Mesendoderm (in vitro differentiated cells): ENCODE data around the gene GARRE1.

Source experiments
- DNase-seq: peaks from one replicate; pipeline ENCODE4 v3.0.0; 2013
- H2AK5ac ChIP-seq: 2 replicates; pipeline ENCODE4 v1.6.1; 2013; ENCODE audit warnings: low read length, inconsistent platforms
- H2BK120ac ChIP-seq: 2 replicates; pipeline ENCODE4 v1.6.1; 2013; ENCODE audit warnings: low read depth, mild to moderate bottlenecking, low read length, moderate library complexity, mixed read lengths
- H2BK15ac ChIP-seq: replicated peaks from 2 replicates; pipeline ENCODE4 v1.6.1; 2013; ENCODE audit warnings: low read depth, mild to moderate bottlenecking, moderate library complexity
- H2BK5ac ChIP-seq: 2 replicates; pipeline ENCODE4 v1.6.1; 2013; ENCODE audit warnings: low read length, inconsistent platforms
- H3K18ac ChIP-seq: 2 replicates; pipeline ENCODE4 v1.6.1; 2013; ENCODE audit warnings: mild to moderate bottlenecking, low read length, mixed read lengths
- H3K23ac ChIP-seq: one replicate; pipeline ENCODE4 v1.6.1; 2013; ENCODE audit warnings: low read length
- H3K27ac ChIP-seq: 2 replicates; pipeline ENCODE4 v1.5.1; 2013; ENCODE audit warnings: low read depth, mild to moderate bottlenecking, inconsistent platforms, low read length, moderate library complexity
- H3K27me3 ChIP-seq: 2 replicates; pipeline ENCODE4 v1.6.1; 2013; ENCODE audit warnings: low read length, control low read depth, mild to moderate bottlenecking, inconsistent platforms; ENCODE audit not compliant: insufficient read depth, poor library complexity
- H3K36me3 ChIP-seq: 2 replicates; pipeline ENCODE4 v1.6.1; 2013; ENCODE audit warnings: low read length, inconsistent platforms; ENCODE audit not compliant: control insufficient read depth, insufficient read depth
- H3K4ac ChIP-seq: one replicate; pipeline ENCODE4 v1.6.1; 2013; ENCODE audit warnings: low read depth, mild to moderate bottlenecking, low read length, moderate library complexity
- H3K4me1 ChIP-seq: 2 replicates; pipeline ENCODE4 v1.6.1; 2013; ENCODE audit warnings: low read depth, low read length, inconsistent platforms; ENCODE audit not compliant: control insufficient read depth
- H3K4me2 ChIP-seq: 2 replicates; pipeline ENCODE4 v1.6.1; 2013; ENCODE audit warnings: low read length
- H3K4me3 ChIP-seq: 2 replicates; pipeline ENCODE4 v1.5.1; 2013; ENCODE audit warnings: mild to moderate bottlenecking, low read length
- H3K56ac ChIP-seq: one replicate; pipeline ENCODE4 v1.6.1; 2013; ENCODE audit warnings: low read length
- H3K79me1 ChIP-seq: 2 replicates; pipeline ENCODE4 v1.6.1; 2013; ENCODE audit warnings: low read length, inconsistent platforms
- H3K79me2 ChIP-seq: 2 replicates; pipeline ENCODE4 v1.6.1; 2013; ENCODE audit warnings: mild to moderate bottlenecking, low read length; ENCODE audit not compliant: control insufficient read depth, insufficient read depth
- H3K9ac ChIP-seq: 2 replicates; pipeline ENCODE4 v1.6.1; 2013; ENCODE audit warnings: low read length, inconsistent platforms
- H4K5ac ChIP-seq: one replicate; pipeline ENCODE4 v1.6.1; 2013; ENCODE audit warnings: low read length
- H4K8ac ChIP-seq: one replicate; pipeline ENCODE4 v1.6.1; 2013; ENCODE audit warnings: low read depth, mild to moderate bottlenecking, control low read depth, low read length, moderate library complexity
- WGBS: extraction: QIAGEN DNeasy Blood & Tissue Kit; methylation state at CpG from one replicate; pipeline ENCODE4 v1.1.7; 2013; ENCODE audit warnings: low lambda C conversion rate, missing lambda C conversion rate; ENCODE audit not compliant: insufficient coverage; ENCODE audit errors: extremely low coverage; 5-methylcytosine and 5-hydroxymethylcytosine counted together

Gene GARRE1

GRCh38 chr19:34265221-34265650 lies 10.9 kb downstream of the GARRE1 start:
- H4K5ac ChIP-seq, result no peak overlapping the region
- no peak overlapping the region for H3K18ac ChIP-seq
- H2AK5ac ChIP-seq, result no peak overlapping the region
- H3K9ac ChIP-seq, result no peak overlapping the region
- H3K4me1 ChIP-seq, result peaks cover 17% of the 10 kb centered on the region
- no peak overlapping the region for H3K27ac ChIP-seq
- H4K8ac ChIP-seq, result no peak overlapping the region
- H3K79me1 ChIP-seq, result peaks cover 16% of the 10 kb centered on the region
- H3K23ac ChIP-seq, result no peak overlapping the region
- DNase-seq, result peak; percentile 45
- no peaks in the 10 kb centered on the region for H3K36me3 ChIP-seq
- H3K56ac ChIP-seq, result no peak overlapping the region
- H3K27me3 ChIP-seq, result no peaks in the 10 kb centered on the region
- peaks cover 14% of the 10 kb centered on the region for H3K79me2 ChIP-seq
- no peak overlapping the region for H2BK15ac ChIP-seq
- no peak overlapping the region for H3K4me2 ChIP-seq
- WGBS, result no CpG with 5 or more reads among the region's 6 CpGs
- H2BK120ac ChIP-seq, result no peak overlapping the region
- H3K4ac ChIP-seq, result no peak overlapping the region
- no peak overlapping the region for H2BK5ac ChIP-seq
- no peak overlapping the region for H3K4me3 ChIP-seq

GRCh38 chr19:34269081-34269480 lies 14.7 kb downstream of the GARRE1 start:
- H3K4me2 ChIP-seq, result no peak overlapping the region
- no peak overlapping the region for H2BK120ac ChIP-seq
- no peak for DNase-seq
- peaks cover 14% of the 10 kb centered on the region for H3K79me1 ChIP-seq
- peaks cover 9% of the 10 kb centered on the region for H3K4me1 ChIP-seq
- H3K4ac ChIP-seq, result no peak overlapping the region
- peak overlapping the region; percentile 10 for H3K56ac ChIP-seq
- no peak overlapping the region for H3K23ac ChIP-seq
- no peak overlapping the region for H4K5ac ChIP-seq
- no peak overlapping the region for H3K9ac ChIP-seq
- H3K79me2 ChIP-seq, result peaks cover 5% of the 10 kb centered on the region
- WGBS, result no CpG with 5 or more reads among the region's 8 CpGs
- H4K8ac ChIP-seq, result no peak overlapping the region
- H3K4me3 ChIP-seq, result no peak overlapping the region
- H3K18ac ChIP-seq, result no peak overlapping the region
- H2AK5ac ChIP-seq, result no peak overlapping the region
- no peaks in the 10 kb centered on the region for H3K27me3 ChIP-seq
- H3K27ac ChIP-seq, result no peak overlapping the region
- no peaks in the 10 kb centered on the region for H3K36me3 ChIP-seq
- H2BK5ac ChIP-seq, result no peak overlapping the region
- H2BK15ac ChIP-seq, result no peak overlapping the region

- WGBS, result no CpG with 5 or more reads among the region's 2 CpGs
- Histone ChIP-seq H3K9ac (no peak overlapping the region), H2AK5ac (no peak overlapping the region), H3K56ac (peak overlapping the region; percentile 86), H3K27ac (peak overlapping the region; percentile 57), H3K4ac (no peak overlapping the region), H2BK15ac (no peak overlapping the region), H3K79me1 (peaks cover 12% of the 10 kb centered on the region), H3K27me3 (no peaks in the 10 kb centered on the region), H3K4me1 (peaks cover 9% of the 10 kb centered on the region), H4K8ac (no peak overlapping the region), H3K4me3 (no peak overlapping the region), H3K79me2 (peaks cover 5% of the 10 kb centered on the region), H4K5ac (no peak overlapping the region), H2BK120ac (no peak overlapping the region), H3K4me2 (no peak overlapping the region), H3K36me3 (no peaks in the 10 kb centered on the region), H2BK5ac (no peak overlapping the region), H3K23ac (no peak overlapping the region), H3K18ac (no peak overlapping the region)
- DNase-seq, result no peak
Observed at GRCh38 chr19:34269489-34269888, 15.1 kb downstream of the GARRE1 start.

- Histone ChIP-seq H2BK120ac (no peak overlapping the region), H2BK5ac (peak overlapping the region; percentile 62), H3K36me3 (no peaks in the 10 kb centered on the region), H3K79me2 (peaks cover 5% of the 10 kb centered on the region), H3K56ac (peak overlapping the region; percentile 86), H3K4me1 (peaks cover 9% of the 10 kb centered on the region), H3K23ac (peak overlapping the region; percentile 70), H3K18ac (peak overlapping the region; percentile 23), H4K8ac (no peak overlapping the region), H4K5ac (peak overlapping the region; percentile 13), H3K79me1 (peaks cover 12% of the 10 kb centered on the region), H3K4me3 (no peak overlapping the region), H3K4ac (no peak overlapping the region), H2BK15ac (no peak overlapping the region), H3K9ac (peak overlapping the region; percentile 54), H3K27ac (peak overlapping the region; percentile 69), H3K4me2 (no peak overlapping the region), H3K27me3 (no peaks in the 10 kb centered on the region), H2AK5ac (no peak overlapping the region)
- DNase-seq, result peak; percentile 98
- no CpG with 5 or more reads among the region's 5 CpGs for WGBS
Observed at GRCh38 chr19:34269968-34270621, 15.7 kb downstream of the GARRE1 start.

- peaks cover 10% of the 10 kb centered on the region for H3K79me1 ChIP-seq
- no peaks in the 10 kb centered on the region for H3K27me3 ChIP-seq
- no peak overlapping the region for H3K9ac ChIP-seq
- H3K36me3 ChIP-seq, result no peaks in the 10 kb centered on the region
- H2BK5ac ChIP-seq, result no peak overlapping the region
- H3K56ac ChIP-seq, result no peak overlapping the region
- no peak overlapping the region for H3K4me2 ChIP-seq
- no peak overlapping the region for H3K18ac ChIP-seq
- peaks cover 9% of the 10 kb centered on the region for H3K4me1 ChIP-seq
- H3K4ac ChIP-seq, result no peak overlapping the region
- no peak overlapping the region for H3K23ac ChIP-seq
- WGBS, result no CpG with 5 or more reads among the region's 4 CpGs
- no peak overlapping the region for H4K8ac ChIP-seq
- DNase-seq, result no peak
- H2BK120ac ChIP-seq, result no peak overlapping the region
- no peak overlapping the region for H2AK5ac ChIP-seq
- H3K4me3 ChIP-seq, result no peak overlapping the region
- H3K27ac ChIP-seq, result no peak overlapping the region
- H3K79me2 ChIP-seq, result peaks cover 4% of the 10 kb centered on the region
- H2BK15ac ChIP-seq, result no peak overlapping the region
- H4K5ac ChIP-seq, result no peak overlapping the region
Observed at GRCh38 chr19:34273121-34273520, 18.8 kb downstream of the GARRE1 start.
